Mesenchymal stem cell (in vitro differentiated cells and primary cell): Measurements from ENCODE around the gene AIFM1.

ENCODE experiments used
- DNase-seq: peaks from one replicate; pipeline ENCODE4 v3.0.0-alpha.2; 2013
- H2AFZ ChIP-seq: one replicate; pipeline ENCODE4 v1.6.1; 2013; ENCODE audit warnings: low read depth, mild to moderate bottlenecking, control low read depth, inconsistent platforms, low read length, moderate library complexity
- H2AK5ac ChIP-seq: 2 replicates; pipeline ENCODE4 v1.6.1; 2013; ENCODE audit warnings: low read length, moderate library complexity, mild to moderate bottlenecking, inconsistent platforms; ENCODE audit not compliant: severe bottlenecking
- H2BK120ac ChIP-seq: one replicate; pipeline ENCODE4 v1.6.1; 2013; ENCODE audit warnings: low read depth, mild to moderate bottlenecking, inconsistent platforms, low read length, moderate library complexity
- H2BK12ac ChIP-seq, 2 experiments: one replicate each; pipeline ENCODE4 v1.6.1; 2013; ENCODE audit warnings: inconsistent platforms in 2 of 2, low read length in 2 of 2, mild to moderate bottlenecking in 2 of 2, moderate library complexity in 2 of 2, control low read depth in 1 of 2
- H2BK15ac ChIP-seq: one replicate; pipeline ENCODE4 v1.6.1; 2013; ENCODE audit warnings: mild to moderate bottlenecking, low read depth, inconsistent platforms; ENCODE audit not compliant: poor library complexity, severe bottlenecking
- H2BK5ac ChIP-seq: 2 replicates; pipeline ENCODE4 v1.6.1; 2013; ENCODE audit warnings: low read depth, mild to moderate bottlenecking, low read length, control low read depth, inconsistent platforms; ENCODE audit not compliant: poor library complexity, severe bottlenecking
- H3K14ac ChIP-seq, 2 experiments: one replicate each; pipeline ENCODE4 v1.6.1; 2013; ENCODE audit warnings: inconsistent platforms in 2 of 2, low read length in 2 of 2, control low read depth in 1 of 2, mild to moderate bottlenecking in 1 of 2, moderate library complexity in 1 of 2
- H3K18ac ChIP-seq, 2 experiments: one replicate each; pipeline ENCODE4 v1.6.1; 2013; ENCODE audit warnings: inconsistent platforms in 2 of 2, low read length in 2 of 2, control low read depth in 1 of 2, low read depth in 1 of 2, mild to moderate bottlenecking in 1 of 2
- H3K23ac ChIP-seq, 2 experiments: one replicate each; pipeline ENCODE4 v1.6.1; 2013; ENCODE audit warnings: inconsistent platforms in 2 of 2, low read length in 2 of 2, mild to moderate bottlenecking in 2 of 2, moderate library complexity in 2 of 2, control low read depth in 1 of 2
- H3K27ac ChIP-seq: 2 replicates; pipeline ENCODE4 v1.5.1; 2013; ENCODE audit warnings: mild to moderate bottlenecking, moderate library complexity, low read length, control low read depth, inconsistent platforms; ENCODE audit not compliant: poor library complexity, severe bottlenecking
- H3K27me3 ChIP-seq, 2 experiments: 2 replicates each; pipeline versions ENCODE4 v1.6.1 to v1.7.0; 2013; ENCODE audit warnings: low read length in 2 of 2, mild to moderate bottlenecking in 2 of 2, moderate library complexity in 2 of 2, control low read depth in 1 of 2, inconsistent platforms in 1 of 2; ENCODE audit not compliant: control insufficient read depth in 1 of 2, insufficient read depth in 1 of 2
- H3K36me3 ChIP-seq, 2 experiments: 2 replicates each; pipeline versions ENCODE4 v1.6.1 to v1.7.0; 2013; ENCODE audit warnings: low read length in 2 of 2, control low read depth in 1 of 2, inconsistent platforms in 1 of 2, low read depth in 1 of 2, mild to moderate bottlenecking in 1 of 2; ENCODE audit not compliant: insufficient read depth in 2 of 2, control insufficient read depth in 1 of 2
- H3K4ac ChIP-seq, 2 experiments: one replicate each; pipeline ENCODE4 v1.6.1; 2013; ENCODE audit warnings: inconsistent platforms in 2 of 2, low read length in 2 of 2, mild to moderate bottlenecking in 2 of 2, moderate library complexity in 2 of 2, control low read depth in 1 of 2, low read depth in 1 of 2
- H3K4me1 ChIP-seq: 2 replicates; pipeline ENCODE4 v1.6.1; 2013; ENCODE audit warnings: low read depth, low read length, control low read depth; ENCODE audit not compliant: control insufficient read depth, insufficient read depth
- H3K4me2 ChIP-seq: 2 replicates; pipeline ENCODE4 v1.6.1; 2013; ENCODE audit warnings: low read length, mild to moderate bottlenecking, inconsistent platforms; ENCODE audit not compliant: poor library complexity, severe bottlenecking
- H3K4me3 ChIP-seq, 2 experiments: 2 replicates each; pipeline versions ENCODE4 v1.5.1 to v1.7.0; 2013; ENCODE audit warnings: low read length in 2 of 2, mild to moderate bottlenecking in 2 of 2, control low read depth in 1 of 2, low read depth in 1 of 2; ENCODE audit not compliant: insufficient read depth in 1 of 2
- H3K79me1 ChIP-seq: replicated peaks from 2 replicates; pipeline ENCODE4 v1.6.1; 2013; ENCODE audit warnings: mild to moderate bottlenecking, control low read depth, low read length, inconsistent platforms; ENCODE audit not compliant: poor library complexity, severe bottlenecking
- H3K9ac ChIP-seq: 2 replicates; pipeline ENCODE4 v1.7.0; 2013; ENCODE audit warnings: mild to moderate bottlenecking, low read length, moderate library complexity
- H3K9me3 ChIP-seq: 2 replicates; pipeline ENCODE4 v1.7.0; 2013; ENCODE audit warnings: mild to moderate bottlenecking, low read length; ENCODE audit not compliant: control insufficient read depth
- H4K8ac ChIP-seq: one replicate; pipeline ENCODE4 v1.6.1; 2013; ENCODE audit warnings: inconsistent platforms, mild to moderate bottlenecking, low read length, moderate library complexity
- H4K91ac ChIP-seq: one replicate; pipeline ENCODE4 v1.6.1; 2013; ENCODE audit warnings: mild to moderate bottlenecking, low read length, inconsistent platforms
- WGBS: methylation state at CpG from one replicate; pipeline ENCODE4 v1.1.7; 2013; ENCODE audit warnings: mixed read lengths; 5-methylcytosine and 5-hydroxymethylcytosine counted together

Gene AIFM1

GRCh38 chrX:130165181-130165702 lies 399 bp downstream of the AIFM1 start:
- Histone ChIP-seq H4K91ac (peak overlapping the region; percentile 43), H3K27me3 (peaks cover 0 to 10% of the 10 kb centered on the region in 2 experiments), H3K36me3 (no peaks in the 10 kb centered on the region), H3K23ac (no peak overlapping the region), H2BK120ac (no peak overlapping the region), H3K27ac (peak overlapping the region; percentile 84), H2AK5ac (no peak overlapping the region), H3K18ac (peak overlapping the region in 1 of 2 experiments; percentile 67), H3K4me1 (peaks cover 1% of the 10 kb centered on the region), H3K14ac (peak overlapping the region in 1 of 2 experiments; percentile 53), H2BK12ac (peak overlapping the region in 1 of 2 experiments; percentile 15), H3K4me3 (peak overlapping the region; percentile 77 to 81), H3K79me1 (no peaks in the 10 kb centered on the region), H2BK5ac (peak overlapping the region; percentile 35), H3K9ac (peak overlapping the region; percentile 85), H4K8ac (peak overlapping the region; percentile 60), H3K4me2 (peak overlapping the region; percentile 66), H3K4ac (no peak overlapping the region), H2AFZ (no peak overlapping the region), H3K9me3 (no peaks in the 10 kb centered on the region), H2BK15ac (no peak overlapping the region)
- DNase-seq = no peak
- WGBS = under 1% methylated on average over 25 of the region's 32 CpGs

- H2BK120ac ChIP-seq = no peak overlapping the region
- no peak overlapping the region for H2BK5ac ChIP-seq
- H3K4me2 ChIP-seq = no peak overlapping the region
- H2BK12ac ChIP-seq = no peak overlapping the region
- no peak overlapping the region for H3K18ac ChIP-seq
- H3K36me3 ChIP-seq = no peaks in the 10 kb centered on the region
- peaks cover 0 to 2% of the 10 kb centered on the region in 2 experiments for H3K27me3 ChIP-seq
- no peak overlapping the region for H3K27ac ChIP-seq
- no peak overlapping the region for H3K14ac ChIP-seq
- H2BK15ac ChIP-seq = no peak overlapping the region
- H3K4me3 ChIP-seq = no peak overlapping the region
- WGBS = no CpG with 5 or more reads among the region's 2 CpGs
- no peak overlapping the region for H3K9ac ChIP-seq
- peaks cover 3% of the 10 kb centered on the region for H3K4me1 ChIP-seq
- no peak overlapping the region for H3K23ac ChIP-seq
- H3K9me3 ChIP-seq = no peaks in the 10 kb centered on the region
- H3K79me1 ChIP-seq = no peaks in the 10 kb centered on the region
- H4K8ac ChIP-seq = no peak overlapping the region
- H2AK5ac ChIP-seq = no peak overlapping the region
- no peak for DNase-seq
- H4K91ac ChIP-seq = no peak overlapping the region
- no peak overlapping the region for H2AFZ ChIP-seq
- no peak overlapping the region for H3K4ac ChIP-seq
Measured at GRCh38 chrX:130163398-130163797, 2.2 kb downstream of the AIFM1 start.

- Histone ChIP-seq H3K36me3 (no peaks in the 10 kb centered on the region), H3K4ac (no peak overlapping the region), H3K9ac (peak overlapping the region; percentile 36), H2BK5ac (no peak overlapping the region), H3K27me3 (peaks cover 0 to 2% of the 10 kb centered on the region in 2 experiments), H3K4me3 (no peak overlapping the region), H3K23ac (no peak overlapping the region), H2BK15ac (no peak overlapping the region), H4K91ac (no peak overlapping the region), H3K79me1 (no peaks in the 10 kb centered on the region), H2BK12ac (no peak overlapping the region), H2AFZ (no peak overlapping the region), H3K27ac (peak overlapping the region; percentile 74), H3K18ac (no peak overlapping the region), H3K4me1 (peaks cover 3% of the 10 kb centered on the region), H3K9me3 (no peaks in the 10 kb centered on the region), H2AK5ac (no peak overlapping the region), H4K8ac (no peak overlapping the region), H2BK120ac (no peak overlapping the region), H3K14ac (no peak overlapping the region), H3K4me2 (peak overlapping the region; percentile 29)
- DNase-seq = no peak
- WGBS = 100% methylated on average over 3 of the region's 6 CpGs
Measured at GRCh38 chrX:130162094-130162735, 3.4 kb downstream of the AIFM1 start.

- WGBS = 95% methylated on average over 1 of the region's 4 CpGs
Measured at GRCh38 chrX:130159776-130160175, 5.9 kb downstream of the AIFM1 start.

More at GRCh38 chrX:130159776-130160175, 5.9 kb downstream of the AIFM1 start:
- no peak overlapping the region for H3K27ac ChIP-seq
- no peak overlapping the region for H2AK5ac ChIP-seq
- H3K4ac ChIP-seq = no peak overlapping the region
- no peak overlapping the region for H4K91ac ChIP-seq
- H3K23ac ChIP-seq = no peak overlapping the region
- no peak for DNase-seq
- H3K4me3 ChIP-seq = no peak overlapping the region
- H3K9ac ChIP-seq = no peak overlapping the region
- H2BK15ac ChIP-seq = no peak overlapping the region
- peaks cover 1% of the 10 kb centered on the region for H3K79me1 ChIP-seq
- H3K36me3 ChIP-seq = peaks cover 0 to 3% of the 10 kb centered on the region in 2 experiments
- no peak overlapping the region for H2BK120ac ChIP-seq
- no peak overlapping the region for H2AFZ ChIP-seq
- no peak overlapping the region for H3K18ac ChIP-seq
- H2BK12ac ChIP-seq = no peak overlapping the region
- no peaks in the 10 kb centered on the region for H3K9me3 ChIP-seq
- no peak overlapping the region for H2BK5ac ChIP-seq
- peaks cover 0 to 9% of the 10 kb centered on the region in 2 experiments for H3K27me3 ChIP-seq
- no peak overlapping the region for H4K8ac ChIP-seq
- H3K4me1 ChIP-seq = peaks cover 3% of the 10 kb centered on the region
- H3K4me2 ChIP-seq = no peak overlapping the region
- no peak overlapping the region for H3K14ac ChIP-seq
